Measurements from ENCODE around the gene PLCD4. TPM values are rescaled to one million over a fixed set of nuclear protein-coding genes. Genes with fewer than 3 reads are reported as not detected.
A peak's percentile ranks its signal among the peaks of the same experiment; 100 is the strongest.

Gene PLCD4
- under 1 TPM; 0.26 to 0.73 TPM for total RNA-seq
- 2.0 TPM for polyA plus RNA-seq (2013, experiment 1 of 2)
- 2.2 TPM for polyA plus RNA-seq (2013, experiment 2 of 2)
- long read RNA-seq, experiment 1 = 0 reads
- long read RNA-seq, experiment 2, partial matches to known transcripts = 0 of 1 reads
- long read RNA-seq, experiment 2, other reads (novel, unspliced or antisense) = 0 of 1 reads
- long read RNA-seq, experiment 3 = 0 reads
- long read RNA-seq, experiment 4 = 0 reads

GRCh38 chr2:218607436-218608115 is at the start of gene PLCD4:
TSS of gene PLCD4 (plus strand) at chr2:218607899. CDS start at chr2:218615740, 7,841 bp downstream.
- Histone ChIP-seq H3K4me3 (ENCODE audit: low read length) (no peak within 1 kb of the TSS), H3K4me1 (ENCODE audit: control insufficient read depth, insufficient read depth, low read length) (no peaks in the 10 kb centered on the region), H3K27me3 (ENCODE audit: control insufficient read depth, insufficient read depth, low read length, poor library complexity, severe bottlenecking) (no peaks in the 10 kb centered on the region), H3K9ac (ENCODE audit: extremely low read depth, low read length, poor library complexity, severe bottlenecking) (no peak within 1 kb of the TSS), H3K36me3 (ENCODE audit: control insufficient read depth, insufficient read depth, low read length) (no peaks in the 10 kb centered on the region), H3K9me3 (ENCODE audit: control insufficient read depth, low read length) (no peaks in the 10 kb centered on the region), H3K27ac (ENCODE audit: low read depth, low read length) (peak within 1 kb of the TSS; percentile 41)
- H3K36me3 Mint-ChIP-seq (ENCODE audit: low read depth) = no peaks in the 10 kb centered on the region
- no peak within 1 kb of the TSS for H3K4me3 Mint-ChIP-seq
- no peak for TF ChIP-seq CTCF (conservative IDR thresholded peaks at IDR 0.05)
- peaks cover 2% of the 10 kb centered on the region for H3K4me1 Mint-ChIP-seq
- peak; percentile 68 for DNase-seq
- peaks cover 12% of the 10 kb centered on the region for H3K27me3 Mint-ChIP-seq (ENCODE audit: insufficient read depth)
- no peaks in the 10 kb centered on the region for H3K9me3 Mint-ChIP-seq
- WGBS, 2 experiments (ENCODE audit: insufficient coverage in 1 of 2, insufficient read length in 1 of 2) = 58 to 65% methylated on average over 6 to 8 of the region's 8 CpGs
- H3K27ac Mint-ChIP-seq = no peak within 1 kb of the TSS

GRCh38 chr2:218557941-218558340 is 49.8 kb upstream of the PLCD4 start:
- peaks cover 6% of the 10 kb centered on the region for H3K9me3 ChIP-seq (ENCODE audit: control insufficient read depth, low read length)
- H3K27ac ChIP-seq (ENCODE audit: low read depth, low read length) = no peak overlapping the region
- peaks cover 12% of the 10 kb centered on the region for H3K27me3 ChIP-seq (ENCODE audit: control insufficient read depth, insufficient read depth, low read length, poor library complexity, severe bottlenecking)
- peaks cover 10% of the 10 kb centered on the region for H3K4me1 Mint-ChIP-seq
- 80 to 100% methylated on average over 1 of the region's 2 CpGs for WGBS, 2 experiments (ENCODE audit: insufficient coverage in 1 of 2, insufficient read length in 1 of 2)
- H3K9ac ChIP-seq (ENCODE audit: extremely low read depth, low read length, poor library complexity, severe bottlenecking) = no peak overlapping the region
- H3K27ac Mint-ChIP-seq = no peak overlapping the region
- no peak overlapping the region for H3K4me3 Mint-ChIP-seq
- H3K36me3 Mint-ChIP-seq (ENCODE audit: low read depth) = peaks cover 63% of the 10 kb centered on the region
- peaks cover 7% of the 10 kb centered on the region for H3K27me3 Mint-ChIP-seq (ENCODE audit: insufficient read depth)
- DNase-seq = no peak
- peaks cover 77% of the 10 kb centered on the region for H3K36me3 ChIP-seq (ENCODE audit: control insufficient read depth, insufficient read depth, low read length)
- H3K4me3 ChIP-seq (ENCODE audit: low read length) = no peak overlapping the region
- no peaks in the 10 kb centered on the region for H3K4me1 ChIP-seq (ENCODE audit: control insufficient read depth, insufficient read depth, low read length)
- TF ChIP-seq CTCF (conservative IDR thresholded peaks at IDR 0.05) = no peak
- H3K9me3 Mint-ChIP-seq = peaks cover 5% of the 10 kb centered on the region

GRCh38 chr2:218558986-218559385 is 48.7 kb upstream of the PLCD4 start:
- Mint-ChIP-seq H3K27me3 (ENCODE audit: insufficient read depth) (peaks cover 7% of the 10 kb centered on the region), H3K4me1 (peaks cover 10% of the 10 kb centered on the region), H3K36me3 (ENCODE audit: low read depth) (peaks cover 55% of the 10 kb centered on the region), H3K4me3 (no peak overlapping the region), H3K27ac (no peak overlapping the region), H3K9me3 (no peaks in the 10 kb centered on the region)
- Histone ChIP-seq H3K36me3 (ENCODE audit: control insufficient read depth, insufficient read depth, low read length) (peaks cover 75% of the 10 kb centered on the region), H3K9ac (ENCODE audit: extremely low read depth, low read length, poor library complexity, severe bottlenecking) (no peak overlapping the region), H3K27me3 (ENCODE audit: control insufficient read depth, insufficient read depth, low read length, poor library complexity, severe bottlenecking) (peaks cover 12% of the 10 kb centered on the region), H3K4me1 (ENCODE audit: control insufficient read depth, insufficient read depth, low read length) (no peaks in the 10 kb centered on the region), H3K9me3 (ENCODE audit: control insufficient read depth, low read length) (no peaks in the 10 kb centered on the region), H3K27ac (ENCODE audit: low read depth, low read length) (no peak overlapping the region), H3K4me3 (ENCODE audit: low read length) (no peak overlapping the region)
- no peak for TF ChIP-seq CTCF (conservative IDR thresholded peaks at IDR 0.05)
- WGBS, 2 experiments (ENCODE audit: insufficient coverage in 1 of 2, insufficient read length in 1 of 2) = 82 to 96% methylated on average over 2 to 3 of the region's 3 CpGs
- no peak for DNase-seq
